OCI-LY7 (cell line): ENCODE measurements around the gene TXK. TPM values are rescaled to one million over a fixed set of nuclear protein-coding genes. Genes with fewer than 3 reads are reported as not detected.

ENCODE experiments used
- BruUV-seq: library from RNA; stranded (reverse); fragments of 400-500 nt; replicated peaks from 2 replicates; lab custom pipeline; 2021; lab: Mats Ljungman, UMichigan
- CTCF ChIA-PET: fragments of 300-600 bp; sonication (Branson Sonifier 250); formaldehyde crosslinking; loops from one replicate; lab custom pipeline; 2022; ENCODE audit warnings: antibody characterized with exemption; ENCODE audit not compliant: unreplicated experiment; lab: Charles Lee
- POLR2A ChIA-PET: fragments of 300-600 bp; sonication (Branson Sonifier 250); formaldehyde crosslinking; loops from one replicate; lab custom pipeline; 2022; ENCODE audit warnings: antibody characterized with exemption; lab: Charles Lee
- DNase-seq: peaks from one replicate; pipeline ENCODE4 v3.0.0-alpha.2; 2015; ENCODE audit warnings: low spot score
- H2AFZ ChIP-seq: fragments of 200-600 bp; sonication (generic), shearing (Covaris generic); 2 replicates; pipeline ENCODE4 v1.6.1; 2014; ENCODE audit warnings: mild to moderate bottlenecking, antibody characterized with exemption, low read length, moderate library complexity
- H3K27ac ChIP-seq: fragments of 200-600 bp; sonication (generic); 2 replicates; pipeline ENCODE4 v1.5.1; 2014; ENCODE audit warnings: mixed run types, low read depth, mild to moderate bottlenecking, moderate library complexity, low read length, inconsistent platforms; ENCODE audit not compliant: poor library complexity, severe bottlenecking
- H3K36me3 ChIP-seq: fragments of 200-600 bp; sonication (generic); 2 replicates; pipeline ENCODE4 v1.6.1; 2014; ENCODE audit warnings: mild to moderate bottlenecking, antibody characterized with exemption, low read length, moderate library complexity, mixed read lengths; ENCODE audit not compliant: insufficient read depth
- H3K4me1 ChIP-seq: fragments of 200-600 bp; sonication (generic); 2 replicates; pipeline ENCODE4 v1.5.1; 2014; ENCODE audit warnings: mild to moderate bottlenecking, low read length; ENCODE audit not compliant: insufficient read depth, poor library complexity, severe bottlenecking
- H3K4me2 ChIP-seq: fragments of 200-600 bp; sonication (generic); 2 replicates; pipeline ENCODE4 v1.6.1; 2014; ENCODE audit warnings: mild to moderate bottlenecking, low read length
- H3K4me3 ChIP-seq: fragments of 200-600 bp; sonication (generic); 2 replicates; pipeline ENCODE4 v1.5.1; 2014; ENCODE audit warnings: mild to moderate bottlenecking, low read depth, low read length; ENCODE audit not compliant: poor library complexity, severe bottlenecking
- H3K79me2 ChIP-seq: fragments of 200-600 bp; sonication (generic); 2 replicates; pipeline ENCODE4 v1.6.1; 2016; ENCODE audit warnings: low read depth, mild to moderate bottlenecking, low read length, moderate library complexity, mixed read lengths; ENCODE audit not compliant: insufficient read depth
- H3K9me2 ChIP-seq: fragments of 200-600 bp; sonication (generic); 2 replicates; pipeline ENCODE4 v1.6.1; 2016; ENCODE audit warnings: mild to moderate bottlenecking, low read length, mixed read lengths; ENCODE audit not compliant: insufficient read depth
- H3K9me3 ChIP-seq: fragments of 200-600 bp; sonication (generic); 2 replicates; pipeline ENCODE4 v1.6.1; 2014; ENCODE audit warnings: mild to moderate bottlenecking, mixed run types, low read length, mixed read lengths
- H4K20me1 ChIP-seq: fragments of 200-600 bp; sonication (generic); 2 replicates; pipeline ENCODE4 v1.6.1; 2014; ENCODE audit warnings: mild to moderate bottlenecking, antibody characterized with exemption, low read length, moderate library complexity, mixed read lengths; ENCODE audit not compliant: insufficient read depth
- EZH2phosphoT487 ChIP-seq: fragments of 200-600 bp; sonication (generic); IDR thresholded peaks from 2 replicates; pipeline ENCODE4 v1.6.1; 2018; ENCODE audit warnings: low read depth, borderline replicate concordance, mild to moderate bottlenecking, mixed run types, antibody characterized with exemption, low read length, moderate library complexity, mixed read lengths
- intact Hi-C: fragments of 100-400 bp; cut with micrococcal nuclease; formaldehyde crosslinking; loops from one replicate; pipeline ENCODE4 v1.10.0; 2022; ENCODE audit not compliant: unreplicated experiment
- total RNA-seq, 2 experiments: library from RNA; depleted of rRNA in 1 of 2; stranded (reverse); fragments of >200 nt in 1 of 2; shearing (Covaris generic) in 1 of 2; gene quantifications; 2 replicates each; pipeline ENCODE4 v1.2.3, GENCODE V29; 2014 to 2022
- TF ChIP-seq, protein P1 (sequence below): fragments of 200-600 bp; sonication (generic); conservative IDR thresholded peaks from 2 replicates; pipeline ENCODE4 v1.5.1; 2014; ENCODE audit warnings: mild to moderate bottlenecking, antibody characterized with exemption, low read length, moderate library complexity, mixed read lengths

TXK gene
- total RNA-seq, 2 experiments from 2014 or later: 0.11 TPM; not detected in 1

DNA sequence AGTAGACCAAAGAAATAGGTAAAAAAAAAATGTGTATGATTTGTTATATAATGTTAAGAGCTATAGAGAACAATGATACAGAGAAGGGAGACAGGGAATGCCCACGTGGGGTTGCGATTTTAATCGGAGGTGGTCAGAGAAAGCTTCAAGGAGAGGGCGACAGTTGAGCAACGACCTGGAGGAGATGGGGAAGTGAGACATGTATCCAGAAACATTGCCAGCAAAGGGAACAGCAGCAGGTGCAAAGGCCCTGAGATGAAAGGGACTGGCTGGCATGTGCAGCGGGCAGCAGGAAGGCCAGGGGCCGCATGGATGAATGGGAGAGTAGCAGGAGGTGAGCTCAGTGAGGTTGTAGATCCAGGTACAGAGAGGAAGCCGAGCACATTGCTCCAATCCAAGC is 84.6 kb downstream of the TXK start:
- CTCF ChIA-PET: interaction anchor here (0.6 to 1.6 kb wide), 2 partner anchors 15 to 22 kb away, joined by 3 to 8 read pairs; no protein-coding TSS in a partner anchor
- no peak for DNase-seq
- TF ChIP-seq, protein P1, sequence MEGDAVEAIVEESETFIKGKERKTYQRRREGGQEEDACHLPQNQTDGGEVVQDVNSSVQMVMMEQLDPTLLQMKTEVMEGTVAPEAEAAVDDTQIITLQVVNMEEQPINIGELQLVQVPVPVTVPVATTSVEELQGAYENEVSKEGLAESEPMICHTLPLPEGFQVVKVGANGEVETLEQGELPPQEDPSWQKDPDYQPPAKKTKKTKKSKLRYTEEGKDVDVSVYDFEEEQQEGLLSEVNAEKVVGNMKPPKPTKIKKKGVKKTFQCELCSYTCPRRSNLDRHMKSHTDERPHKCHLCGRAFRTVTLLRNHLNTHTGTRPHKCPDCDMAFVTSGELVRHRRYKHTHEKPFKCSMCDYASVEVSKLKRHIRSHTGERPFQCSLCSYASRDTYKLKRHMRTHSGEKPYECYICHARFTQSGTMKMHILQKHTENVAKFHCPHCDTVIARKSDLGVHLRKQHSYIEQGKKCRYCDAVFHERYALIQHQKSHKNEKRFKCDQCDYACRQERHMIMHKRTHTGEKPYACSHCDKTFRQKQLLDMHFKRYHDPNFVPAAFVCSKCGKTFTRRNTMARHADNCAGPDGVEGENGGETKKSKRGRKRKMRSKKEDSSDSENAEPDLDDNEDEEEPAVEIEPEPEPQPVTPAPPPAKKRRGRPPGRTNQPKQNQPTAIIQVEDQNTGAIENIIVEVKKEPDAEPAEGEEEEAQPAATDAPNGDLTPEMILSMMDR: no peak
- TF ChIP-seq EZH2phosphoT487: no peak
- Histone ChIP-seq H3K4me2 (peak overlapping the region; percentile 80; the same call in 1 of the 2 replicates), H3K36me3 (no peaks in the 10 kb centered on the region), H2AFZ (no peak overlapping the region), H3K9me3 (no peaks in the 10 kb centered on the region), H3K79me2 (no peaks in the 10 kb centered on the region), H3K27ac (no peak overlapping the region), H4K20me1 (no peaks in the 10 kb centered on the region), H3K4me3 (no peak overlapping the region), H3K9me2 (no peaks in the 10 kb centered on the region), H3K4me1 (peaks cover 55% of the 10 kb centered on the region)
- POLR2A ChIA-PET: interaction anchor here (0.6 to 7.7 kb wide), 3 partner anchors 17 to 529 kb away, joined by 3 to 194 read pairs (median 4); no protein-coding TSS in a partner anchor
- no TSS peak for BruUV-seq
- intact Hi-C loops: no loop called here

DNA sequence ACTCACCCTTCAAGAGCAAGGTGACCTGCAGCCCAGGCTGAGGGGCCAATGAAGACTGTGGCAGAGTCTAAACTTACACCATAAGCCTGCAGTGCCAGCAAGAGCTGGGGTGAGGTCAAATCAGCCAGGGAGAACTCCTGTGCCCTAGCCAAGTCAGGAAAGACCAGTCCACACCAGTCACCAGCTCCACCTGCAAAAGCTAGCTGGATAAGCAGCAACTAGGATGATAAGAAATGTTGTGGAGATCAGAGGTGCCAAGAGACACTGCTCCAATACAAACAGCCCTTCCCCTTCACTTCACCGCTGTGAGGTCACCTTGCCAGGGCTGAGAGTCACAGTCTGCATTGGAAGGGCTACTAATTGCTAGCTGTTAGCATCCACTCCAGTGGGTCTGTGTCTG is 86.2 kb downstream of the TXK start:
- peak overlapping the region; percentile 85 for H3K27ac ChIP-seq
- no peaks in the 10 kb centered on the region for H3K9me3 ChIP-seq
- H2AFZ ChIP-seq: peak overlapping the region; percentile 21; the same call in 1 of the 2 replicates
- TF ChIP-seq, protein P1: no peak
- no peak for TF ChIP-seq EZH2phosphoT487
- H3K9me2 ChIP-seq: no peaks in the 10 kb centered on the region
- H3K4me2 ChIP-seq: peak overlapping the region; percentile 80
- POLR2A ChIA-PET: interaction anchor here (0.7 to 7.7 kb wide), 11 partner anchors 10 to 585 kb away, joined by 3 to 194 read pairs (median 3); partner anchors contain the start of gene COMMD8
- H4K20me1 ChIP-seq: no peaks in the 10 kb centered on the region
- no peaks in the 10 kb centered on the region for H3K79me2 ChIP-seq
- CTCF ChIA-PET: interaction anchor here (0.6 to 4.5 kb wide), 7 partner anchors 10 to 97 kb away, joined by 3 to 23 read pairs (median 4); no protein-coding TSS in a partner anchor
- DNase-seq: peak; percentile 28
- H3K4me1 ChIP-seq: peaks cover 71% of the 10 kb centered on the region
- intact Hi-C loops: loop anchor here (1.0 to 2.0 kb wide), 5 partner anchors 12 to 223 kb away; partner anchors contain the start of genes CNGA1 and NIPAL1
- no TSS peak for BruUV-seq
- peak overlapping the region; percentile 38 for H3K4me3 ChIP-seq
- H3K36me3 ChIP-seq: no peaks in the 10 kb centered on the region

DNA sequence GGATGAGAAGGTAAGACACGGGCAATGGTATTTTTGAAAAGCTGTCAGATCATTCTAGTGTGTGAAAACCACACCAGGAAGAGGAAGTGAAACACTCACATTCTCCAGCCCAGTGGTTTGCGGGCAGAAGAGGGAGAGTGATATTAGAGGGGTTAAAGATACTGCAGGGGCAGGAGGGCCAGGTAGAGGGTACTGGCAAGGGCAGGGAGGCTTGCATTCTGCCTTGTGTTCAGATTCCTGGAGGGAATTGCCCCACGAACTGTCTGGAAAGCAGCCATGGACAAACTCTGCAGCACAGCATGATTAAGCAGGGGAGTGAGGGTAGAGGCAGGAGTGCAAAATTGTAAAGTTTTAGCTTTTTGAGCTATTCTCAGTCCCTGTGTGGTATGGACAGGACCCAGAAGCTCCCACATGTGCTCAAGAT is 86.6 kb downstream of the TXK start:
- Histone ChIP-seq H3K36me3 (no peaks in the 10 kb centered on the region), H3K4me2 (peak overlapping the region; percentile 80), H2AFZ (peak overlapping the region; percentile 21; the same call in 1 of the 2 replicates), H3K79me2 (no peaks in the 10 kb centered on the region), H3K4me1 (peaks cover 76% of the 10 kb centered on the region), H4K20me1 (no peaks in the 10 kb centered on the region), H3K9me2 (no peaks in the 10 kb centered on the region), H3K27ac (peak overlapping the region; percentile 85), H3K9me3 (no peaks in the 10 kb centered on the region), H3K4me3 (peak overlapping the region; percentile 43)
- peak; percentile 90 for DNase-seq
- no TSS peak for BruUV-seq
- intact Hi-C loops: loop anchor here (1.0 to 2.0 kb wide), 5 partner anchors 11 to 223 kb away; partner anchors contain the start of genes CNGA1 and NIPAL1
- TF ChIP-seq EZH2phosphoT487: no peak
- TF ChIP-seq, protein P1: no peak
- ChIA-PET CTCF (interaction anchor here (0.6 to 4.5 kb wide), 7 partner anchors 9 to 97 kb away, joined by 3 to 23 read pairs (median 4); no protein-coding TSS in a partner anchor), POLR2A (interaction anchor here (0.7 to 7.7 kb wide), 10 partner anchors 15 to 584 kb away, joined by 3 to 194 read pairs (median 3); partner anchors contain the start of gene COMMD8)
